Right ventricle myocardium superior (tissue), 1 donor: ENCODE results near the gene ATP11A. TPM values are rescaled to one million over a fixed set of nuclear protein-coding genes. Genes with fewer than 3 reads are reported as not detected.
"Not testable (repeated sequence)": the region's sequence is repeated elsewhere in the genome, so short reads cannot be mapped to it uniquely, and the experiment has no call there.

ENCODE experiments used
- ATAC-seq: fragments of 200-7000 bp; cut with Tn5 transposase; one replicate; pipeline ENCODE4 v1.9.1; 2020; ENCODE audit warnings: mild to moderate bottlenecking; ENCODE audit not compliant: poor library complexity
- DNase-seq: peaks from one replicate; pipeline ENCODE4 v3.0.0-alpha.2; 2020
- intact Hi-C: fragments of 100-400 bp; cut with DNase I; formaldehyde crosslinking; loops from one replicate; pipeline ENCODE4 v1.11.2; 2022
- total RNA-seq: library from RNA; stranded (reverse); fragmentation: NEBNext Ultra II Directional; extraction: Animal tissue kit (Norgen Biotek cat#: 25700); gene quantifications from one replicate; pipeline ENCODE4 v1.2.1, GENCODE V29; 2021
- donor health status: DM: no; HTN: yes; CAD: no; lungs with severe emphysema.

ATP11A gene
- total RNA-seq, 1 donor from 2014 or later, result 73.6 TPM

DNA sequence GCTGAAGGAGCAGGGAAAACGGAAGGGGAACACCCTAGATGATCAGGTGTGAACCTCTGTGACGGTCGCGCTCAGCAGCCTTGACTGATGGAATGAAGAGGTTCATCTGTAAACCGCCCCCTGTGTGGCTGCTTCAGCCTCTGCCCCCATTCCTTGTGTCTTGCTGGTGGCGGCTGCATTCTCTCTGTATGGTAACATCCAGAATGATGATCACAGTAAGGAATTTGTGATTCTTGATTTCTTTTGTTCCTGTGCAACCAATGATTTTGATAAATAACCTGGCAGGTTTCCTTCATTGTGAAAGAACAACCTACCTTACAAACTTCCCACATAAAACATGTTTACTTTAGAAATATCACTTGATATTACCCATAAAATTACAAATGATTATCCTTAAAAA lies 160.4 kb downstream of the ATP11A start:
- DNase-seq (no peak), ATAC-seq (no peak)
- intact Hi-C loops, result no loop called here

DNA sequence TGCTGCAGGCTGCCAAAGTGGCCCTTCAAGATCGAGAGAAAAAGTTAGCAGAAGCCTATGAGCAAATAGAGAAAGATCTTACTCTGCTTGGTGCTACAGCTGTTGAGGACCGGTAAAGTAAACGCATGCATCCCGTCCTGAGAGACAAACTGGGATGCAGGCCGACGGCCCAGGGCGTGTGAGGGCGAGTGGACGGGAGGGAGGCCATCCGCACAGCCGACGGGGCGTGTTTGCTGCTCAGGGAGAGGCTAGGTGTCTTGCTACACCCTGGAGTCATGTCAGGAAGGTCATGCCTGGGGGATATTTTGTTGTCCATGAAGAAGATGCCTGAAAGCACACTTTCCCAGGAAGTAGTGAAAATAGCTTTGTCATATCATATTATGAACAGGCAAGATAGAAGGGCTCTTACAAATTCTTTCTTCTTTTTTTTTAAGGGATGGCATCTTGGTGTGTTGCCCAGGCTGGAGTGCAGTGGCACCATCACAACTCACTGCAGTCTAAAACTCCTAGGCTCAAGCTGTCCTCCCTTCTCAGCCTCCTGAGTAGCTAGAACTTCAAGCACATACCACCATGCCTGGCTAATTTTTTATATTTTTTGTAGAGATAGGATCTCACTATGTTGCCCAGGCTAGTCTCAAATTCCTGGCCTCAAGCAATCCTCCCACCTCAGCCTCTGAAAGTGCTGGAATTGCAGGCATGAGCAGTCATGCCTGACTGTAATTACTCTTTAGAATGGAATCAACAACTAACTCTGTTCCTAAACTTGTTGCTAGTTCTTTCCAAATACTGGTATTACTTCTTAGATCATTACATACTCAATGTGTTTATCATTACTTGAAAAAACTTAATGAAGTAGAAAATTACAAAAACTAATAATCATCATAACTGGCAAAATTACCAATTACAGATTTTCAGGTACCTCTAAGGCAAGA lies 161.5 kb downstream of the ATP11A start:
- DNase-seq, result no peak
- no peak for ATAC-seq
- intact Hi-C loops, result no loop called here

DNA sequence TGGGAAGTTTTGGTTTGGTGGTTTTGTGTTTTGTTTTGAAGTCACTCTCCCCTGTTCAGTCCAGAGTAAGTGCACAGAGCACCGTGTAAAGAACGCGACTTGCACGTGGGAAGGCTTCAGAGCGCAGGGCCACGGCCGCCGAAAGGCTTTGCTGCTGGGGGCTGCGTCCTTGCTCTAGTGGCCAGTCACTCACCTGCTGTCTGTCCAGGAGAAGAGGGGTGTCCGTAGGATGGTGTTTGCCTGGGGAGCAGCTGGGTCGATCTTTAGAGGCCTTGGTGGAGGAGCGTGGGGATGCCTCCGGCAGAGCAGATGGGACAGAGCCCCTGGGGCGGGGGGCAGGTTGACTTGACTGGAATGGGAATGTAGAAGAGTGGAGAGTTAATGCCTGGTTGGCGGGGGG lies 162.6 kb downstream of the ATP11A start:
- ATAC-seq (no peak), DNase-seq (no peak)
- intact Hi-C loops, result no loop called here

DNA sequence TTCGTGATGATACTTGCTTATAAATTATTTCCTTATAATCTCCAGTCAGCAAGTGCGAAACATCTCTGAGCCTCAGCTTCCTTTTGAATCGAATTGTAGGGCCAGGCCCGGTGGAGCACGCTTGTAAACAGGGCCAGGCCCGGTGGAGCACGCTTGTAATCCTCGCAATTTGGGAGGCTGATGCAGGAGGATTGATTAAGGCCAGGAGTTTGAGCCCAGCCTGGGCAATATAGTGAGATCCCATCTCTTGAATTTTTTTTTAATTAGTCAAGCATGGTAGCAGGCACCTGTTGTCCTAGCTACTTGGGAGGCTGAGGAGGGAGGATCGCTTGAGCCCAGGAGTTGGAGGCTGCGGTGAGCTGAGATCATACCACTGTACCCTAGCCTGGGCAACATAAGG lies 163.0 kb downstream of the ATP11A start:
- intact Hi-C loops, result no loop called here
- DNase-seq (no peak), ATAC-seq (no peak)

DNA sequence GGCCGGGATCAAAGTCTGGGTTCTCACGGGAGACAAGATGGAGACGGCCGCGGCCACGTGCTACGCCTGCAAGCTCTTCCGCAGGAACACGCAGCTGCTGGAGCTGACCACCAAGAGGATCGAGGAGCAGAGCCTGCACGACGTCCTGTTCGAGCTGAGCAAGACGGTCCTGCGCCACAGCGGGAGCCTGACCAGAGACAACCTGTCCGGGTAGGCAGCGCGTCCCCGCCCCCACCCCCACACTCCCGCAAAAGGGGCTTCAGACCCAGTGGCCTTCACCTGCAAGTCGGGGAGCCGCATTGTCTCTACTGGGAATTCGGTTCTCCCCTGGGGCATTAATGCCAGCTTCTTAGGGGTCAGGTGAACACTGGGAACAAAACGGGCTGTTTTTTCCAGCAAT lies 164.5 kb downstream of the ATP11A start:
- intact Hi-C loops, result no loop called here

DNA sequence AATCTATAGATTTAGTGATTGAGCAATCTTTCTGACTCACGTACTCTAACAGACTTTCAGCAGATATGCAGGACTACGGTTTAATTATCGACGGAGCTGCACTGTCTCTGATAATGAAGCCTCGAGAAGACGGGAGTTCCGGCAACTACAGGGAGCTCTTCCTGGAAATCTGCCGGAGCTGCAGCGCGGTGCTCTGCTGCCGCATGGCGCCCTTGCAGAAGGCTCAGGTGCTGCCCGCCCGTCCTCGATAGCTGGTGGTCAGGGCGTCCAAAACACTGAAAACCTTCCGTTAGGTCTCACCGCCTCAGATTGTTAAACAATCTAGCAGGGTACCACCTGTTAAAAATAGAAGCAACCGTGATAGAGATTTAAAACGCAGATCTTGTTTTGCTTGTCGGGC lies 166.0 kb downstream of the ATP11A start:
- no peak for ATAC-seq
- intact Hi-C loops, result no loop called here
- DNase-seq, result no peak

More for the DNA sequence above, 164.5 kb downstream of the ATP11A start:
- ATAC-seq (no peak), DNase-seq (no peak)

DNA sequence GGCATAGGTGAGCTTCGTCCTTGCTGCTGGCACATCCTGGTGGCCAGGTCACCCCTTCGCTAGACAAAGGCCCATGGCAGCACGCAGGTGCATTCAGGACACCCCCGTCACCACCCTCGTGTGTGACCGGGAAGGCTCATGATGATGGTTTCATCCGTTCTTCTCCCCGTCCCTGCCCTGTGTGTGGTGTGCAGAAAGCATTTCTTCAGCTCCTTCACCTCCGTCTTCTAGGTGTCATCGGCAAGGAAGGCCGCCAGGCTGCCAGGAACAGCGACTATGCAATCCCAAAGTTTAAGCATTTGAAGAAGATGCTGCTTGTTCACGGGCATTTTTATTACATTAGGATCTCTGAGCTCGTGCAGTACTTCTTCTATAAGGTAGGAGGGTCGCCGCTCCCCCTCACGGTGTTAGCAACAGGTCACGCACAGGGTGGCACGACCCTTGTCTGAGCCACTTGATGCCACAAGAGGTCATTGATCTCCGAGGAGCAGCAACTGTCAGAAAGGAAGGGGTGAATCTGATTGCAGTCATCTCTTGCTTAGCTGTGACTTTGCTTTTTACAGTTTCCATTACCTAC lies 168.2 kb downstream of the ATP11A start:
- DNase-seq (no peak), ATAC-seq (no peak)
- intact Hi-C loops, result no loop called here

DNA sequence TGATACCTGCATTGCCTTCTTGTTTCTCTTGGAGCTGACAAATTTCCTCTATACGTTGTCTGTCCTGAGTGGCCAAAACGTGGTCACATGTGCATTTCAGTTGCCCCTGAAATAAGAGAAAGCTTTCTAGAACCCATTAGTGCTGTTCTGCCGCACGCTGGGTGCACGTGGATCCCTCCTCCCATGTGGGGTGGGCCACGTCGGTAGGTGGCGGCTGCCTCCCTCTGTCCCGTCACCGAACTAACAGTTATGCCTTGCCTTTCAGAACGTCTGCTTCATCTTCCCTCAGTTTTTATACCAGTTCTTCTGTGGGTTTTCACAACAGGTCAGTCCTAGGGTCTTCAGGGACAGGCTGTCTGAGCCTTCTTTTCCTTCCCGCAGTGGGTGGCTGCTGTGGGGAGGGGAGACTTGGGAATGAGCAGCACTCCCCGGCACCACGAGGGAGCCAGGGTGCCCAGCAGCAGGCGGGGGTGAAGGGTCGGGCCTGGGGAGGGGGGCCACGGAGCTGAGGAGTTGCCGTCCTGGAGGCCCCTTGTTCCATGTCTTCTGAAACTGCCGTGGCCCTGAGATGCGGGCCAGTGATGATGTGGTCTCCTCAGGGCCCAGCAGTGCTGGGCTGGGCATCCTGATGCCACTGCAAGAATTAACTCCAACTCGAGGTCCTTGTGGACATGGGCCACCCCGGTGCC lies 169.4 kb downstream of the ATP11A start:
- ATAC-seq, result no peak
- intact Hi-C loops, result no loop called here
- no peak for DNase-seq

DNA sequence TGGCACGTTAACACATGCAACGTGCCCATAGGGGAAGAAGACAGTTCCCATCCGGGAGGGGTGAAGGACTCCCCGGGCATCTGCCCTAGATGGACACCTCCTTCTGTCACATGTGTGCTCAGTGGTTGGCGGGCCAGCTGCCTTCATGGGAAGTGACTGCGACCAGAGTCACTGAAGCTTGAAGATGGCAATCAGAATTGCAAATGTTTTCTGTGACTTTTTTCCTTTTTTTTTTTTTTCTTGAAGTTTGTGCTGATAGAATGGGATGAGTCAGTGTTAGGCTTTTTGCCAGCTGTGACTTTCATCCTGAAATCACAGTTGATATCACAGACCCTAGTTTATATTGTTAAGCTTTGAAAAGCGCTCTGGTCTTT lies 170.0 kb downstream of the ATP11A start:
- intact Hi-C loops, result no loop called here
- DNase-seq (no peak), ATAC-seq (peak; percentile 27)

DNA sequence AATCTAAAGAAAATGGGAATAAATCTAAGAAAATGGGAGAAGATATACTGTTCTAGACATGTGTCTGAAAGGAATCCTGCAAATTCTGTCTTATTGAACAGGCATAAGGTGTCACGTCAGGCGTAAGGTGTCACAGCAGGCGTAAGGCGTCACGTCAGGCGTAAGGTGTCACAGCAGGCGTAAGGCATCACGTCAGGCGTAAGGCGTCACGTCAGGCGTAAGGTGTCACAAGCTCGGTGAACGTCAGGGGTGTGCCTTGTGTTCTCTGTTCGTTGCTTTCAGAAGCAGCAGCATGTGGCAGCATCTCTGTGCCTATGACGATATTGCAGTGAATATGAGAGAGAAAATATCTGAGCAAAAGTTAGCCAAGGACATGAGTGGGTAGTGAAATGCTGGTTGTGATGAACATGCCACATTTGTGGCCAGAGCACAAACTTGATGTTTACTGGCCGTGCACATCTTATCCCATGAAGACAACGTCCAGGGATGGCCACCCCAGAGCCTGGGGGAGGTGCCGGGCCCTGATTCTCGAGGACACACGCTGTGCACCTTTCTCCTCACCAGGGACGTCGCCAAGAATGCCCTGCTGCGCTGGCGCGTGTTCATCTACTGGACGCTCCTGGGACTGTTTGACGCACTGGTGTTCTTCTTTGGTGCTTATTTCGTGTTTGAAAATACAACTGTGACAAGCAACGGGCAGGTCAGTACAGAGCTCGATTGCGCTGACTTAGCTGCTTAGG lies 172.2 kb downstream of the ATP11A start:
- DNase-seq (no peak), ATAC-seq (no peak)
- intact Hi-C loops, result no loop called here

DNA sequence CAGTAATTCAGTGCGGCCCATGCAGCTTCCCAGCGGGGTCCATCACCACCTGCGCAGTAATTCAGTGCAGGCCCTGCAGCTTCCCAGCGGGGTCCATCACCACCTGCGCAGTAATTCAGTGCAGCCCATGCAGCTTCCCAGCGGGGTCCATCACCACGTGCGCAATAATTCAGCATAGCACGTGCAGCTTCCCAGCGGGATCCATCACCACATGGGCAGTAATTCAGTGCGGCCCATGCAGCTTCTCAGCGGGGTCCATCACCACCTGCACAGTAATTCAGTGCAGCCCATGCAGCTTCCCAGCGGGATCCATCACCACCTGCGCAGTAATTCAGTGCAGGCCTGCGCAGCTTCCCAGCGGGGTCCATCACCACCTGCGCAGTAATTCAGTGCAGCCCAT lies 173.5 kb downstream of the ATP11A start:
- ATAC-seq, DNase-seq, intact Hi-C loops: not testable (repeated sequence)

DNA sequence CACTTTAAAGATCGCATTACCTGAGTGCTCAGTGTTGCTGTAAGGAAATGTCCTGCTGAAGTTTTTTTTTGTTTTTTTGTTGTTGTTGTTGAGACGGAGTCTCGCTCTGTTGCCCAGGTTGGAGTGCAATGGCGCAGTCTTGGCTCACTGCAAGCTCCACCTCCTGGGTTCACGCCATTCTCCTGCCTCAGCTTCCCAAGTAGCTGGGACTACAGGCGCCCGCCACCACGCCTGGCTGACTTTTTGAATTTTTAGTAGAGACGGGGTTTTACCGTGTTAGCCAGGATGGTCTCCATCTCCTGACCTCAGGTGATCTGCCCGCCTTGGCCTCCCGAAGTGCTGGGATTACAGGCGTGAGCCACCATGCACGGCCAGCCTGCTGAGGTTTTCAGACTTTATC lies 175.6 kb downstream of the ATP11A start:
- ATAC-seq, DNase-seq, intact Hi-C loops: not testable (repeated sequence)

DNA sequence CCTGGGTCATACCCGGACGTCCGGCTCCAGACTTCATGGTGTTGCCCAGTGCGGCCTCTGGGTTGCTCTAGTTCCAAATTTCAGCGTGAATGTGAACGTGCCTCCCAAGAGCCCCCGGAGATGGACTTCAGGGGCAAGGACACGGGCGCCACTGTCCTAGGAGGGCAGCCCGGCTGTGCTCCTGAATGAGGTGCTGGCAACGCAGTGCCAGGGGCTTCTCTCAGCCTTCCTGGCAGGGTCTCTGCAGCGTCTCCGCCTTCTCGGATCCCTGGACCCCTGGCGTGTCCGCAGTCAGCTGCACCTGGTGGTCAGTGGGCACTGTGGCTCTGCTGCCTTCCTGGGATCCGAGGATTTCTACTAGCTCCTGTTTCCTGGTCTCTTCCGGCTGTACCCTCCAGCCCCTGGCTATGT lies 177.5 kb downstream of the ATP11A start:
- no peak for DNase-seq
- no peak for ATAC-seq
- intact Hi-C loops, result no loop called here

DNA sequence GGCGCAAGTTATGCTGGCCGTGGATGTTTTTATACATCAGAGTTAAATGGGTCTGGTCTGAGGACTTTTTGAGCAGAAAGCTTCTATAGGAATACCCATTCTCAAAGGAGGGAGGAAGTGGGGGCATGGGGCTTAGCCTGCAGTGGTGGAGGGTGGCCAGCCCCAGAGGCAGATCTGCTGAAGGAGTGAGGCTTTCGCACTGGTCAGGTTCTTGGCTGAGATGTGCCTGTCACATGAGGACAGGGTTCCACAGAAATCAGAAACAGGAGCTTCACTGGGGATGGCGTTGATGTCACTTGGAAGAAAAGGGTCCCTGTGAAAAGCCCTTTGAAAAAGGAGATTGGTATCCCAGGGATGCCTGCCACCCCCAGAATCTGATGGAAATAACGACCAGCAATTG lies 178.5 kb downstream of the ATP11A start:
- ATAC-seq (no peak), DNase-seq (no peak)

DNA sequence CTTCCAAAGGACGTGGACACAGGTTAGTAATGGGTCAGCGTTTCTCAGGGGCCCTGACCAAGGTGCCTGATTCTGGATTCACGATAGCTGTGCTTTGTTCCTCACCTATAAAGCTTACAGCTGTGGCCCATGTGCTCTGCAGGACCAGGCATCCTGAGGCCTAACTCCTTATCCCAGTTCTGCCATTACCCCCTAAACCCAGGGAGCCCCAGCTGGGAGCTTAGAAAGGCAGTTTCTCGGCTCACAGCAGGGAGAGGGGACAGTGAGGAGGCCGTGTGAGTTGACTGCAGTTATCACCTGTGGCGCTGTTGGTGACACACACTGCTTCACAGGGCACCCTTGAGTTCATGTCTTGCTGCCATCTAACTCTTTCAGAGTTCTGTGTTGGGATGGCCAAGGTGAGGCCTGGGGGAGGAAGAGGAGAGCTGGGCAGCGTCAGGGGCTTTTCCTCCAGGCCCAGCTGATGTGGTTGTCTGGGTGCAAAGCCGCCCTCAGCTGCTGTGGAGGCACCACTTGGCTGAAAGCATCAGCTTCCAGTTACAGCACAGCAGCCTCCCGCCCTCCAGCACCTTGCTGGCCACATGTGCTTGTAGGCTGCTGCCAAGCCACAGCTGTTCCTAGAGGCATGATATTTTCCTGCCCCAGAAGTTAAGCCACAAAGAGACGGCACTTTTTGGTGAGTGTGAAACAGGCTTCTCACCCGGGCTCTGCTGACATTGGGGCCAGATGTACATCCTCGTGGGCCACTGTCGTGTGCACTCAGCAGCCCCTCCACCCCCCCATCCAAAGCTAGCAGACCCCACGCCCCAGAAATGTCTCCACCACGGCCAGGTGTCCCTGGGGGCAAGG lies 179.6 kb downstream of the ATP11A start:
- intact Hi-C loops, result no loop called here
- no peak for DNase-seq
- ATAC-seq, result no peak

More for the DNA sequence above, 178.5 kb downstream of the ATP11A start:
- intact Hi-C loops, result no loop called here

DNA sequence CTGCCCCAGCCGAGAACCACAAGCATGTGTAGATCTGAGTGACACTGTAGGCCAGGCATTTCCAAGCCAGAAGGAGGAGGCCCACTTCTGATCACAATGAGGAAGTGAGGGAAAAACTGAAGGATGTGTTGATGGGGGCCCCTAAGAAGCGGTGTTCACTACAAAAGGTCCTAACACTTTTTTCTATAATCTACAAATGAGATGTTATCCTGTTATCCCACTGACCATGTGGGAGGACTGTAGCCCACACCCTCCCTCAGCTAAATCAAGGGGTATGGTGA lies 180.2 kb downstream of the ATP11A start:
- intact Hi-C loops, result no loop called here

DNA sequence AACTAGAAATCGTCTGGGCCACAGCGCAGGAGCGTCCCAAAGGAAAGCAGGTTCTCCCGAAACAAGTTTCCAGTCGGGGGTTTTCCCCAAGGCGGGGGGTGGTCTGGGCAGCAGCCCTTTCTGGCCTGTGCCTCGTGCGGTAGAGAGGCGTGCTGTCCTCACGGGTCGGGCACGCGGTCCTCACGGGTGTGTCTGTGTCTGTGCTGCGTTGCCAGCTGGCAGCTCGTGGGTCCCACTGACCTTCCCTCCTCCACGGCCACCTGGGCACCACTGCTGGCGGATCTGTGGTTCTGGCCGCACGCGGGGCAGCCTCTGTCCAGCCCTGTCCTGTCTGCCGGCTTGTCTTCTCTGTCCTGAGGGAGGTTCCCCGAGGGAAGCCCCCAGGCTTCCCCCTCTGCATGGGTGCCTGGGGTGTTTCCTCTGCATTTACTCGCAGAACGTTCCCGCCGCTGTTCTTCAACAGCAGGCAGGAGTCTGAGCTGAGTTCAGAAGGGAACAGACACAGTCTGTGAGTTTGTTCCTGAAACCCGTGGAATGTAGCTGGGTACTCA lies 181.0 kb downstream of the ATP11A start:
- no peak for DNase-seq
- no peak for ATAC-seq
- intact Hi-C loops, result no loop called here

More for the DNA sequence above, 180.2 kb downstream of the ATP11A start:
- no peak for ATAC-seq
- no peak for DNase-seq

DNA sequence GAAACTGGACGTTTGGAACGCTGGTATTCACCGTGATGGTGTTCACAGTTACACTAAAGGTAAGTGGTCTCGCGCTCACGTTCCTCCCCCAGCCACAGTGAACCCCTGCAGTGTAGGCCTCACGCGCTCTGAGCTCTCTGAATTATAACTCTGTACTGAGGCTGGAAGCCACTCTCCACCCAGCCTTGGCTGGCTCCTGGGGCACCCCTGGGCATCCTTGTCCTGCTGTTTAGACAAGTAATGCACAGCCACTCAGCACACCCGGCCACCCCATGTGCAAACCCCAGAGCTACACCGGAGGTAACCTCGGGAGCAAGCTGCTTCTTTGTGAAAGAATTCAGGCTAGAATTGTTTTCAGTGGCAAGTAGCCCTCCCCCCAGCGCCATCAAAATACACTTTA lies 181.9 kb downstream of the ATP11A start:
- ATAC-seq (no peak), DNase-seq (no peak)
- intact Hi-C loops, result no loop called here
